SK-N-SH treated with all-trans-retinoic acid at 6 μM for 48 hours (cell line): ENCODE data around the gene PPCS.
"Not testable (repeated sequence)": the region's sequence is repeated elsewhere in the genome, so short reads cannot be mapped to it uniquely, and the experiment has no call there.

ENCODE experiments used
- ATAC-seq: fragments of 200-7000 bp; cut with Tn5 transposase; 3 replicates; pipeline ENCODE4 v1.9.1; 2020; ENCODE audit warnings: mild to moderate bottlenecking, moderate library complexity
- ARNTL ChIP-seq: fragments of 450-650 bp; formaldehyde crosslinking; IDR thresholded peaks from 2 replicates; pipeline ENCODE4 v1.5.0; 2020; ENCODE audit warnings: low read depth, mild to moderate bottlenecking, moderate library complexity, borderline replicate concordance
- BACH2 ChIP-seq: fragments of 250-450 bp; sonication (Bioruptor Pico); IDR thresholded peaks from 2 replicates; pipeline ENCODE4 v1.9.0; 2021; ENCODE audit warnings: mild to moderate bottlenecking, borderline replicate concordance
- CREB5 ChIP-seq: fragments of 250-450 bp; sonication (Bioruptor Pico); IDR thresholded peaks from 2 replicates; pipeline ENCODE4 v1.5.1; 2020; ENCODE audit warnings: low read depth, mild to moderate bottlenecking, moderate library complexity
- CSDC2 ChIP-seq: fragments of 250-450 bp; sonication (Bioruptor Pico); IDR thresholded peaks from 2 replicates; pipeline ENCODE4 v1.5.0; 2020; ENCODE audit warnings: mild to moderate bottlenecking, moderate library complexity
- ESRRG ChIP-seq: fragments of 250-450 bp; sonication (Bioruptor Pico); IDR thresholded peaks from 2 replicates; pipeline ENCODE4 v1.6.1; 2021; ENCODE audit warnings: mild to moderate bottlenecking
- GLIS3 ChIP-seq: fragments of 250-450 bp; sonication (Bioruptor Pico); IDR thresholded peaks from 2 replicates; pipeline ENCODE4 v1.5.0; 2020; ENCODE audit warnings: mild to moderate bottlenecking, moderate library complexity
- ISL1 ChIP-seq: fragments of 250-450 bp; sonication (Bioruptor Pico); IDR thresholded peaks from 2 replicates; pipeline ENCODE4 v2.1.2; 2022; ENCODE audit warnings: mild to moderate bottlenecking, moderate library complexity
- OSR1 ChIP-seq: fragments of 250-450 bp; sonication (Bioruptor Pico); IDR thresholded peaks from 2 replicates; pipeline ENCODE4 v1.8.0; 2022; ENCODE audit warnings: moderate library complexity, mild to moderate bottlenecking, inconsistent platforms
- POU6F1 ChIP-seq: fragments of 250-450 bp; sonication (Bioruptor Pico); IDR thresholded peaks from 2 replicates; pipeline ENCODE4 v1.8.0; 2021; ENCODE audit warnings: low read depth, mild to moderate bottlenecking, moderate library complexity, borderline replicate concordance
- PPARA ChIP-seq: fragments of 250-450 bp; sonication (Bioruptor Pico); IDR thresholded peaks from 2 replicates; pipeline ENCODE4 v1.5.0; 2020; ENCODE audit warnings: mild to moderate bottlenecking, borderline replicate concordance
- RARB ChIP-seq: fragments of 250-450 bp; sonication (Bioruptor Pico); IDR thresholded peaks from 2 replicates; pipeline ENCODE4 v1.8.0; 2021; ENCODE audit warnings: mild to moderate bottlenecking, moderate library complexity
- SNAI2 ChIP-seq: fragments of 250-450 bp; sonication (Bioruptor Pico); IDR thresholded peaks from 2 replicates; pipeline ENCODE4 v1.5.0; 2020; ENCODE audit warnings: mild to moderate bottlenecking, moderate library complexity
- TCF4 ChIP-seq: fragments of 250-450 bp; sonication (Bioruptor Pico); IDR thresholded peaks from 2 replicates; pipeline ENCODE4 v1.8.0; 2021; ENCODE audit warnings: mild to moderate bottlenecking, moderate library complexity, borderline replicate concordance
- TOX ChIP-seq: fragments of 250-450 bp; sonication (Bioruptor Pico); IDR thresholded peaks from 2 replicates; pipeline ENCODE4 v1.8.0; 2021; ENCODE audit warnings: mild to moderate bottlenecking, moderate library complexity, borderline replicate concordance
- TSHZ2 ChIP-seq: fragments of 250-450 bp; sonication (Bioruptor Pico); IDR thresholded peaks from 2 replicates; pipeline ENCODE4 v1.5.0; 2020; ENCODE audit warnings: mild to moderate bottlenecking, moderate library complexity
- ZC3H10 ChIP-seq: fragments of 250-450 bp; sonication (Bioruptor Pico); IDR thresholded peaks from 2 replicates; pipeline ENCODE4 v1.5.1; 2021; ENCODE audit warnings: mild to moderate bottlenecking, moderate library complexity
- ZFP3 ChIP-seq: fragments of 250-450 bp; sonication (Bioruptor Pico); IDR thresholded peaks from 2 replicates; pipeline ENCODE4 v1.5.0; 2020; ENCODE audit warnings: mild to moderate bottlenecking, moderate library complexity
- ZFP30 ChIP-seq: fragments of 450-650 bp; formaldehyde crosslinking; IDR thresholded peaks from 2 replicates; pipeline ENCODE4 v1.5.0; 2022; ENCODE audit warnings: mild to moderate bottlenecking, moderate library complexity
- ZNF565 ChIP-seq: fragments of 450-650 bp; formaldehyde crosslinking; conservative IDR thresholded peaks from 2 replicates; pipeline ENCODE4 v1.5.0; 2020; ENCODE audit warnings: low read depth, mild to moderate bottlenecking, moderate library complexity
- ZNF70 ChIP-seq: fragments of 450-650 bp; formaldehyde crosslinking; IDR thresholded peaks from 2 replicates; pipeline ENCODE4 v1.5.0; 2020; ENCODE audit warnings: mild to moderate bottlenecking, moderate library complexity
- ZNF8 ChIP-seq: fragments of 450-650 bp; formaldehyde crosslinking; IDR thresholded peaks from 2 replicates; pipeline ENCODE4 v1.5.0; 2020; ENCODE audit warnings: mild to moderate bottlenecking, moderate library complexity

Gene PPCS

GRCh38 chr1:42477775-42478174, 21.4 kb downstream of the PPCS start:
- no peak for TF ChIP-seq CSDC2 (CRISPR knock-in tag)
- no peak for TF ChIP-seq ESRRG (CRISPR knock-in tag)
- TF ChIP-seq TSHZ2 (CRISPR knock-in tag): no peak
- TF ChIP-seq CREB5 (CRISPR knock-in tag): no peak
- TF ChIP-seq RARB (CRISPR knock-in tag): no peak
- TF ChIP-seq ZC3H10 (CRISPR knock-in tag): no peak
- no peak for TF ChIP-seq PPARA
- no peak for TF ChIP-seq BACH2
- no peak for TF ChIP-seq SNAI2 (CRISPR knock-in tag)
- no peak for TF ChIP-seq ZFP3 (CRISPR knock-in tag)
- TF ChIP-seq ZNF70 (CRISPR knock-in tag): no peak
- TF ChIP-seq TCF4 (CRISPR knock-in tag): no peak
- TF ChIP-seq POU6F1 (CRISPR knock-in tag): no peak
- no peak for TF ChIP-seq ZNF565 (CRISPR knock-in tag)
- TF ChIP-seq ZNF8 (CRISPR knock-in tag): no peak
- ATAC-seq: no peak

GRCh38 chr1:42479621-42480020, 23.3 kb downstream of the PPCS start:
- TF ChIP-seq ZFP30 (CRISPR knock-in tag): no peak
- TF ChIP-seq ZNF70 (CRISPR knock-in tag): no peak
- peak; percentile 76 for ATAC-seq

GRCh38 chr1:42480921-42481320, 24.6 kb downstream of the PPCS start:
- no peak for ATAC-seq
- TF ChIP-seq ESRRG (CRISPR knock-in tag): no peak
- TF ChIP-seq GLIS3: no peak
- TF ChIP-seq ZFP3 (CRISPR knock-in tag): no peak
- no peak for TF ChIP-seq ISL1
- TF ChIP-seq ZNF565 (CRISPR knock-in tag): no peak
- TF ChIP-seq SNAI2 (CRISPR knock-in tag): no peak
- no peak for TF ChIP-seq RARB (CRISPR knock-in tag)
- TF ChIP-seq OSR1: no peak

- ATAC-seq: no peak
- TF ChIP-seq ZNF70 (CRISPR knock-in tag) (no peak), ZNF565 (CRISPR knock-in tag) (no peak), OSR1 (no peak), CSDC2 (CRISPR knock-in tag) (no peak)
Measured at GRCh38 chr1:42482635-42483153, 26.4 kb downstream of the PPCS start.

GRCh38 chr1:42484382-42484781, 28.0 kb downstream of the PPCS start:
- ATAC-seq: peak; percentile 99
- TF ChIP-seq RARB (CRISPR knock-in tag) (no peak), ISL1 (peak; percentile 59)

GRCh38 chr1:42490237-42490636, 33.9 kb downstream of the PPCS start:
- TF ChIP-seq POU6F1 (CRISPR knock-in tag): no peak
- TF ChIP-seq GLIS3: no peak
- no peak for TF ChIP-seq TCF4 (CRISPR knock-in tag)
- TF ChIP-seq TOX (CRISPR knock-in tag): no peak
- no peak for TF ChIP-seq OSR1
- no peak for TF ChIP-seq TSHZ2 (CRISPR knock-in tag)
- no peak for TF ChIP-seq ZFP3 (CRISPR knock-in tag)
- no peak for TF ChIP-seq ZFP30 (CRISPR knock-in tag)
- TF ChIP-seq ZNF8 (CRISPR knock-in tag): no peak
- no peak for TF ChIP-seq BACH2
- no peak for TF ChIP-seq ARNTL (CRISPR knock-in tag)
- no peak for TF ChIP-seq PPARA
- TF ChIP-seq, all 23 proteins: peak for 0
- no peak for ATAC-seq

GRCh38 chr1:42502031-42502430, 45.7 kb downstream of the PPCS start:
- ATAC-seq: not testable (repeated sequence)
